IgD-negative memory B cell (primary cell): ENCODE results near the gene TSPAN31. TPM values are rescaled to one million over a fixed set of nuclear protein-coding genes. Genes with fewer than 3 reads are reported as not detected.
"Not testable (repeated sequence)": the region's sequence is repeated elsewhere in the genome, so short reads cannot be mapped to it uniquely, and the experiment has no call there.

Source experiments
- H3K27ac Mint-ChIP-seq, 3 donors: one replicate each; pipeline ENCODE4 v1.8.0; 2020 to 2022; ENCODE audit warnings: mild to moderate bottlenecking in 3 of 3, mixed read lengths in 3 of 3, moderate library complexity in 1 of 3
- H3K27me3 Mint-ChIP-seq: one replicate; pipeline ENCODE4 v1.8.0; 2021; ENCODE audit warnings: mixed read lengths
- H3K36me3 Mint-ChIP-seq: one replicate; pipeline ENCODE4 v1.8.0; 2020; ENCODE audit warnings: mild to moderate bottlenecking, mixed read lengths
- H3K4me1 Mint-ChIP-seq, 3 donors: one replicate each; pipeline ENCODE4 v1.8.0; 2020 to 2022; ENCODE audit warnings: mixed read lengths in 3 of 3, mild to moderate bottlenecking in 1 of 3
- H3K4me3 Mint-ChIP-seq, 4 donors: one replicate each; pipeline ENCODE4 v1.8.0; 2020 to 2022; ENCODE audit warnings: mild to moderate bottlenecking in 4 of 4, mixed read lengths in 4 of 4, moderate library complexity in 3 of 4
- H3K9me3 Mint-ChIP-seq, 3 donors: one replicate each; pipeline ENCODE4 v1.8.0; 2020 to 2021; ENCODE audit warnings: mixed read lengths in 3 of 3, mild to moderate bottlenecking in 1 of 3
- polyA plus RNA-seq: library from polyadenylated mRNA; unstranded; fragments of 300-500 nt; fragmentation: Illumina TruSeq; gene quantifications from one replicate; pipeline ENCODE4 v1.2.3, GENCODE V29; 2021

Gene TSPAN31
- polyA plus RNA-seq, 1 donor from 2014 or later, result 52.8 TPM

GRCh38 chr12:57718641-57719528 lies 26.0 kb upstream of the TSPAN31 start:
- Mint-ChIP-seq H3K27me3 (no peaks in the 10 kb centered on the region), H3K9me3 (no peaks in the 10 kb centered on the region), H3K4me3 (no peak overlapping the region), H3K36me3 (peaks cover 9% of the 10 kb centered on the region), H3K4me1 (peaks cover 7 to 15% (median 14%) of the 10 kb centered on the region in 3 donors), H3K27ac (peak overlapping the region in 1 of 3 donors; percentile 82)

GRCh38 chr12:57719777-57720605 lies 24.8 kb upstream of the TSPAN31 start:
- peaks cover 11 to 20% (median 19%) of the 10 kb centered on the region in 3 donors for H3K4me1 Mint-ChIP-seq

GRCh38 chr12:57720606-57721595 lies 23.9 kb upstream of the TSPAN31 start:
- H3K27ac Mint-ChIP-seq, result peak overlapping the region in 1 of 3 donors; percentile 87
- peaks cover 10 to 15% (median 15%) of the 10 kb centered on the region in 3 donors for H3K4me1 Mint-ChIP-seq

More at GRCh38 chr12:57719777-57720605, 24.8 kb upstream of the TSPAN31 start:
- Mint-ChIP-seq H3K4me3 (no peak overlapping the region), H3K9me3 (no peaks in the 10 kb centered on the region), H3K36me3 (peaks cover 9% of the 10 kb centered on the region), H3K27ac (peak overlapping the region in 2 of 3 donors; percentile 2 to 63), H3K27me3 (no peaks in the 10 kb centered on the region)

GRCh38 chr12:57721846-57722608 lies 22.8 kb upstream of the TSPAN31 start:
- not testable (repeated sequence) for H3K27ac Mint-ChIP-seq

More at GRCh38 chr12:57720606-57721595, 23.9 kb upstream of the TSPAN31 start:
- Mint-ChIP-seq H3K36me3 (peaks cover 6% of the 10 kb centered on the region), H3K9me3 (no peaks in the 10 kb centered on the region), H3K27me3 (no peaks in the 10 kb centered on the region), H3K4me3 (no peak overlapping the region)

GRCh38 chr12:57722716-57723629 lies 21.9 kb upstream of the TSPAN31 start:
- Mint-ChIP-seq H3K4me1 (peaks cover 10 to 15% (median 14%) of the 10 kb centered on the region in 3 donors), H3K36me3 (peaks cover 9% of the 10 kb centered on the region), H3K27me3 (no peaks in the 10 kb centered on the region), H3K4me3 (no peak overlapping the region), H3K9me3 (no peaks in the 10 kb centered on the region), H3K27ac (peak overlapping the region in 1 of 3 donors; percentile 74)

More at GRCh38 chr12:57721846-57722608, 22.8 kb upstream of the TSPAN31 start:
- not testable (repeated sequence) for H3K36me3 Mint-ChIP-seq, H3K9me3 Mint-ChIP-seq, H3K4me3 Mint-ChIP-seq, H3K27me3 Mint-ChIP-seq
- peaks cover 10 to 15% (median 14%) of the 10 kb centered on the region in 3 donors for H3K4me1 Mint-ChIP-seq

GRCh38 chr12:57723630-57723962 lies 21.2 kb upstream of the TSPAN31 start:
- Mint-ChIP-seq H3K36me3 (peaks cover 6% of the 10 kb centered on the region), H3K4me3 (no peak overlapping the region), H3K27ac (peak overlapping the region in 2 of 3 donors; percentile 31 to 74)

GRCh38 chr12:57724003-57724935 lies 20.6 kb upstream of the TSPAN31 start:
- Mint-ChIP-seq H3K9me3 (no peaks in the 10 kb centered on the region), H3K36me3 (peaks cover 6% of the 10 kb centered on the region), H3K27me3 (no peaks in the 10 kb centered on the region), H3K27ac (peak overlapping the region; percentile 44 to 73 (median 59)), H3K4me3 (peak overlapping the region in 1 of 4 donors; percentile 6), H3K4me1 (peaks cover 13 to 15% (median 15%) of the 10 kb centered on the region in 3 donors)

More at GRCh38 chr12:57723630-57723962, 21.2 kb upstream of the TSPAN31 start:
- peaks cover 13 to 15% (median 14%) of the 10 kb centered on the region in 3 donors for H3K4me1 Mint-ChIP-seq
- no peaks in the 10 kb centered on the region for H3K27me3 Mint-ChIP-seq
- H3K9me3 Mint-ChIP-seq, result no peaks in the 10 kb centered on the region

GRCh38 chr12:57724936-57725740 lies 19.7 kb upstream of the TSPAN31 start:
- Mint-ChIP-seq H3K27ac (peak overlapping the region; percentile 44 to 73 (median 59)), H3K36me3 (peaks cover 6% of the 10 kb centered on the region), H3K9me3 (no peaks in the 10 kb centered on the region), H3K27me3 (no peaks in the 10 kb centered on the region), H3K4me1 (peaks cover 8 to 16% (median 15%) of the 10 kb centered on the region in 3 donors), H3K4me3 (peak overlapping the region in 3 of 4 donors; percentile 6 to 79 (median 72))

- Mint-ChIP-seq H3K4me3 (peak overlapping the region in 1 of 4 donors; percentile 45), H3K4me1 (peaks cover 8 to 16% (median 15%) of the 10 kb centered on the region in 3 donors), H3K27ac (no peak overlapping the region), H3K36me3 (peaks cover 6% of the 10 kb centered on the region), H3K27me3 (no peaks in the 10 kb centered on the region), H3K9me3 (no peaks in the 10 kb centered on the region)
Observed at GRCh38 chr12:57725851-57726150, 19.0 kb upstream of the TSPAN31 start.

GRCh38 chr12:57726151-57726883 lies 18.5 kb upstream of the TSPAN31 start:
- Mint-ChIP-seq H3K4me1 (peaks cover 8 to 16% (median 15%) of the 10 kb centered on the region in 3 donors), H3K27ac (no peak overlapping the region), H3K9me3 (no peaks in the 10 kb centered on the region), H3K36me3 (peaks cover 6% of the 10 kb centered on the region), H3K27me3 (no peaks in the 10 kb centered on the region), H3K4me3 (peak overlapping the region in 2 of 4 donors; percentile 54 to 90)
